GM18873 (cell line): ENCODE measurements around the gene CDHR4.

Experiments used
- ATAC-seq: cut with Tn5 transposase; IDR thresholded peaks from one replicate; pipeline ENCODE4 v1.9.1; 2021; ENCODE audit warnings: mild to moderate bottlenecking, moderate library complexity, moderate number of reproducible peaks; ENCODE audit not compliant: unreplicated experiment, low FRiP score

CDHR4 gene

DNA sequence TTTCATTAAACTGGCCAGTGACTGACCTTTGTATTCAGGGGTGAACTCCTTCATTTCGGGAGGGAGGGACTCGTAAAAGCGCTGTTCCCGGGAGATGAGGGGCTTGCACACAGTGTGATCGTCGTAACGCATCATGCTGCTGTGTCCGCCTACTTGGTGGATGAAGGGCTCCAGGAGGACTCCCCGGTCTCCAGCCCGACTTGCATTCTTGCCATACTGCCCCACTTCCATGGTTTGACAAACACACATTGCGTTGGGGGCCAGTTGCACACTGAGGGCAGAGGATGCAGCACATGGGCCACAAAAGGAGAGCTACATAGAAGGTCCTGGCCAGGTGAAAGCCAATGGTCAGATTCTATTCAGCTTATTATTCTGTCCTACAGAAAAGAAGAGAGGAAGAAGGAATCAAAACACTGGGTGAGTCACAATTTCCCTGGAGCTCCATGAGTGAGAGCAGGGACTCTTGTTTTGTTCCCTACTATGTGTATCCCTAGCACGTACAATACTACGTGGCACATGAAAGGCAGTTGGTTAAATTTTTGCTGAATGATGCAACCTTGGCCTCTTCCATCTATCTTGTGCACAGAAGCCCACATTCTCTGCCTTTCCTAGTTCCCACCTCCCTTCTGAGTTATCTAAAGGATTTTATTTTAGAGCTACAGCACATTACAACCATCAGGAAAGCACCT lies 51.7 kb downstream of the CDHR4 start:
- ATAC-seq: no peak

DNA sequence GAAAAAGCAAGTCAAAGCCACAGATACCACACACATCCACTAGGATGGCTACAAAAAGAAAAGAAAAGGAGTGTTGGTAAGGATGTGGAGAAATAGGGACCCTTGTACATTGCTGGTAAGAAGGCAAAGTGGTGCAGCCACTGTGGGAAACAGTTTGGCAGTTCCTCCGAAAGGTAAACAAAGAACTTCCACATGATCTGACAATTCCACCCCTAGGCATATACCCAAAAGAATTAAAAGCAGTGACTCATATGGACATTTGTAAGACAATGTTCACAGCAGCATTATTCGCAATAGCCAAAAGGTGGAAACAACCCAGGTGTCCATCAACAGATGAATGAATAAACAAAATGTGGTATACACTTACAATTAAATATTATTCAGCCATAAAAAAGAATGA lies 53.7 kb downstream of the CDHR4 start:
- ATAC-seq: no peak
